Activated T-helper 1 cell treated with anti-CD3 and anti-CD28 coated beads, Interleukin-2, amount 50 U/mL, for 16 hours (primary cell): ENCODE results near the gene NCOR1.

Source experiments
- DNase-seq, 2 donors: peaks; one replicate each; pipeline ENCODE4 v3.0.0-alpha.2; 2020; ENCODE audit warnings: low read depth in 1 of 2, low spot score in 1 of 2

NCOR1 gene

GRCh38 chr17:15981208-15981607 lies 234.1 kb downstream of the NCOR1 start:
- DNase-seq = no peak
